ENCODE results near the gene MED9.
A peak's percentile ranks its signal among the peaks of the same experiment; 100 is the strongest.

Gene MED9

DNA sequence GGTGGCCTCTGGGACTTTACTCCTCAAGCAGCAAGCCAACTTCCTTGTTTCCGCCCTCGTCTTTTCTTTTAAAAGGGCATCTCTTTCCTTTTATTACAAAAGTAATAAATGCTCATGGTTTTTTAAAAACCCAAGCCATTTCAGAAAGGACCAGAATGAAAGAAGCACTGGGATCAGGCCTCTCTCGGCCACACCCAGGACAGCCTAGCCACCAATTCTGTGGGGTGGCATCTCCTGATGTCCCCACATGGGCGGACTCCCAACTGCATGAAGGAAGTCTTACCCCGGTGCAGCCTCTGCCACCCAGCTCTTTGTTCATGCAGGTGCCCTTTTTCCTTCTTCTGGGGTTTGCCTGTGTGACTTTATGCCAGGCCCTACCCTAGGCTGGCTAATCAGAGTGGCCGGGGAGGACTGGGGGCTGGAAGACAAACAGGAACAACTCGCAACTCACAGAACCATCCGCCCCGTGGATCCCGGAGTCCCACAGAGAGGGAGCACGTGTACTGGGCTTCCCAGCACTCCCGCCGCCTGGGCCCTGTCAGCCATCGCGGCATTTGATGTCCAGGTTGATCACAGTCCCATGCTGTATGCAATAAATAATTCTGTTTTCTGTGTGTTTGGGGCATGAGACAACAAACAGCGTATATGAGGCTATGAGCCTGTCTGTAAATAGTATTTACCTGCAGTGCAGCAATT lies 22.0 kb downstream of the MED9 start:
- 0 out of 2 replicates have a peak, but pooled peaks cover 6% of the 10 kb centered on the region for H4K20me1 ChIP-seq (ENCODE audit: insufficient read depth, low read length)
- H3K36me3 ChIP-seq (ENCODE audit: insufficient read depth, low read length): peaks cover 26% of the 10 kb centered on the region
- no peak overlapping the region for H3K9ac ChIP-seq (ENCODE audit: low read depth, low read length)
- no peak for DNase-seq
- H3K4me1 ChIP-seq (ENCODE audit: insufficient read depth, low read length): no peaks in the 10 kb centered on the region
- no peaks in the 10 kb centered on the region for H3K27me3 ChIP-seq (ENCODE audit: insufficient read depth, low read length, poor library complexity)
- 0 out of 2 replicates have a peak overlapping the region, but pooled peaks have one; percentile 54 for H3K27ac ChIP-seq (ENCODE audit: low read length)
- TF ChIP-seq, protein P1, sequence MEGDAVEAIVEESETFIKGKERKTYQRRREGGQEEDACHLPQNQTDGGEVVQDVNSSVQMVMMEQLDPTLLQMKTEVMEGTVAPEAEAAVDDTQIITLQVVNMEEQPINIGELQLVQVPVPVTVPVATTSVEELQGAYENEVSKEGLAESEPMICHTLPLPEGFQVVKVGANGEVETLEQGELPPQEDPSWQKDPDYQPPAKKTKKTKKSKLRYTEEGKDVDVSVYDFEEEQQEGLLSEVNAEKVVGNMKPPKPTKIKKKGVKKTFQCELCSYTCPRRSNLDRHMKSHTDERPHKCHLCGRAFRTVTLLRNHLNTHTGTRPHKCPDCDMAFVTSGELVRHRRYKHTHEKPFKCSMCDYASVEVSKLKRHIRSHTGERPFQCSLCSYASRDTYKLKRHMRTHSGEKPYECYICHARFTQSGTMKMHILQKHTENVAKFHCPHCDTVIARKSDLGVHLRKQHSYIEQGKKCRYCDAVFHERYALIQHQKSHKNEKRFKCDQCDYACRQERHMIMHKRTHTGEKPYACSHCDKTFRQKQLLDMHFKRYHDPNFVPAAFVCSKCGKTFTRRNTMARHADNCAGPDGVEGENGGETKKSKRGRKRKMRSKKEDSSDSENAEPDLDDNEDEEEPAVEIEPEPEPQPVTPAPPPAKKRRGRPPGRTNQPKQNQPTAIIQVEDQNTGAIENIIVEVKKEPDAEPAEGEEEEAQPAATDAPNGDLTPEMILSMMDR (IDR thresholded peaks at IDR 0.05; ENCODE audit: borderline replicate concordance, extremely low read depth, low read length, poor library complexity, severe bottlenecking): no peak
- TF ChIP-seq EZH2 (IDR thresholded peaks at IDR 0.05; ENCODE audit: borderline replicate concordance, low read depth, low read length, severe bottlenecking): no peak
- no peaks in the 10 kb centered on the region for H3K79me2 ChIP-seq (ENCODE audit: insufficient read depth, low read length)
- H2AFZ ChIP-seq (ENCODE audit: low read depth, low read length): no peak overlapping the region
- no peak for ATAC-seq (ENCODE audit: insufficient read depth, low read depth)
- H3K4me2 ChIP-seq (ENCODE audit: insufficient read depth, low read length): no peak overlapping the region
- H3K9me3 ChIP-seq (ENCODE audit: insufficient read depth, low read length, severe bottlenecking): no peaks in the 10 kb centered on the region
- no peak overlapping the region for H3K4me3 ChIP-seq (ENCODE audit: low read depth in 1 of 2, low read length in 2 of 2)

DNA sequence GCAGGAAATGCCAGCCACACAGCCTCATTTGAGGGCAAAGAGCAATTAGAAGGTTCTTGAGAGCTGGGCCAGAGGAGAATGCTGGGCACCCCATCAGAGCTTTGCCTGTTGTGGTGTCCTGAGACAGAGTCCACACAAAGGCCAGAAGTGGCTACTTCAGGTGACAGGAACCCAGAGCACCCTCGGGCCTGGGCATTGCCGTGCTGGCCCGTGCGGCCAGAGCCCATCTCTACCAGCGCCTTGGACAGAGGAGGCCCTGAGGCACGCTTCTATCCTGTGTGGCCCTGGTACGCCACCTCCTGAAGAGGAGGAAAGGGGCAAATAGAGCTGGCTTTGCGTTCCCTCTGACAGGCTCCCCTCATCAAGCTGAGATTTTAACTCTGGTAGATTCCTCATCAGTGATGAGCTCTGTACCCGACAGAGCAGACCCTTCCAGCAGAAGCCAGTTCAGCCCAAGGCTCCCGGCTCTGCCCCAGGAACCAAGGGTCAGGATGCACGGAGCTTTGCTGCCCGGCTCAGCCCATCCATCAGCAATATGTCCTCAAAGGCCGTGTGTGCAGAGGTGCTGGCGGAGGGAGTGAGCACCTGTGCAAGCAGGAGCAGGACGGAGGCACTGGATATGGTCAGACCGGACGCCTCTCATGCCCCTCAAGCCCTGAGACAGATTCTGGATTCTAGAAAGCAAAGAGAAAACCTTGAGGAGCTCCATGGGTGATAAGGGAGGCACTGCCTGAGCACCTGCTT lies 22.8 kb downstream of the MED9 start:
- Histone ChIP-seq H3K27ac (ENCODE audit: low read length) (no peak overlapping the region; the same call in 1 of the 2 replicates), H3K79me2 (ENCODE audit: insufficient read depth, low read length) (no peaks in the 10 kb centered on the region)
- TF ChIP-seq EZH2 (IDR thresholded peaks at IDR 0.05; ENCODE audit: borderline replicate concordance, low read depth, low read length, severe bottlenecking): no peak
- TF ChIP-seq, protein P1 (IDR thresholded peaks at IDR 0.05; ENCODE audit: borderline replicate concordance, extremely low read depth, low read length, poor library complexity, severe bottlenecking): no peak

DNA sequence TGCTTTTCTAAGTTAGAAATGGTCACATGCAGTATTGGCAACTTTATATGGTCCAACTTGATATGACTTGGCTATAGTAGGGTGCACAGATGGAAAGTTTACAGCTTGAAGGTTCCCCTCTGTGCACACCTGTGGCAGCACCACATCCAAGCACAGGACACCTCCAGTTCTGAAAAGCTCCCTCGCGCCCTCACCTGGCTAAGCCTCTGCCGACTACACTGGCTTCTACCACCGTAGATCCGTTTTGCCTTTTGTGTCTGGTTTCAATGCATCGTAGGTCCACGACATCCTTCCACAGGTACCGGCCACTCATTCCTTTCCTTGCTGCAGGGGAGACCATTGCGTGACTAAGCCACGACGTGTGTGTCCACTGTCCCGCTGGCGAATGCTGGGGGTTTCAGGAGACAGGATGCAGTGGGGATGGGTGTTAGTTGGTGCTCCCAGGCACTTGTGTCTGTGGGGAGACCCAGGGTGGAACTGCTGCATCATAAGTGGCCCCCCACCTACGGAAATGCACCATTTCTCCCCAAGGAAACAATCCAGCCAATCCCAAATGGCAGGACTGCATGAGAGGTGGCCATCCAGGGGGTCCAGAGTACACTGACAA lies 24.3 kb downstream of the MED9 start:
- Histone ChIP-seq H3K4me1 (ENCODE audit: insufficient read depth, low read length) (no peaks in the 10 kb centered on the region), H3K36me3 (ENCODE audit: insufficient read depth, low read length) (peaks cover 3% of the 10 kb centered on the region; the same call in 1 of the 2 replicates), H3K79me2 (ENCODE audit: insufficient read depth, low read length) (no peaks in the 10 kb centered on the region), H4K20me1 (ENCODE audit: insufficient read depth, low read length) (peaks cover 9% of the 10 kb centered on the region; the same call in 1 of the 2 replicates), H3K4me2 (ENCODE audit: insufficient read depth, low read length) (no peak overlapping the region), H3K27ac (ENCODE audit: low read length) (no peak overlapping the region), H3K4me3 (ENCODE audit: low read depth in 1 of 2, low read length in 2 of 2) (no peak overlapping the region), H3K9me3 (ENCODE audit: insufficient read depth, low read length, severe bottlenecking) (no peaks in the 10 kb centered on the region), H3K27me3 (ENCODE audit: insufficient read depth, low read length, poor library complexity) (no peaks in the 10 kb centered on the region), H3K9ac (ENCODE audit: low read depth, low read length) (no peak overlapping the region), H2AFZ (ENCODE audit: low read depth, low read length) (no peak overlapping the region)
- DNase-seq (peak; percentile 40), ATAC-seq (ENCODE audit: insufficient read depth, low read depth) (no peak)
- TF ChIP-seq EZH2 (IDR thresholded peaks at IDR 0.05; ENCODE audit: borderline replicate concordance, low read depth, low read length, severe bottlenecking): no peak
- TF ChIP-seq, protein P1 (IDR thresholded peaks at IDR 0.05; ENCODE audit: borderline replicate concordance, extremely low read depth, low read length, poor library complexity, severe bottlenecking): peak; percentile 67

More for the DNA sequence above, 22.8 kb downstream of the MED9 start:
- Histone ChIP-seq H3K4me2 (ENCODE audit: insufficient read depth, low read length) (no peak overlapping the region), H3K36me3 (ENCODE audit: insufficient read depth, low read length) (peaks cover 18% of the 10 kb centered on the region), H2AFZ (ENCODE audit: low read depth, low read length) (no peak overlapping the region), H3K4me3 (ENCODE audit: low read depth in 1 of 2, low read length in 2 of 2) (no peak overlapping the region), H3K4me1 (ENCODE audit: insufficient read depth, low read length) (no peaks in the 10 kb centered on the region), H4K20me1 (ENCODE audit: insufficient read depth, low read length) (0 out of 2 replicates have a peak, but pooled peaks cover 6% of the 10 kb centered on the region), H3K9me3 (ENCODE audit: insufficient read depth, low read length, severe bottlenecking) (no peaks in the 10 kb centered on the region), H3K9ac (ENCODE audit: low read depth, low read length) (no peak overlapping the region), H3K27me3 (ENCODE audit: insufficient read depth, low read length, poor library complexity) (no peaks in the 10 kb centered on the region)
- DNase-seq (no peak), ATAC-seq (ENCODE audit: insufficient read depth, low read depth) (no peak)
